ENCODE measurements around the gene ROPN1L.

DNA sequence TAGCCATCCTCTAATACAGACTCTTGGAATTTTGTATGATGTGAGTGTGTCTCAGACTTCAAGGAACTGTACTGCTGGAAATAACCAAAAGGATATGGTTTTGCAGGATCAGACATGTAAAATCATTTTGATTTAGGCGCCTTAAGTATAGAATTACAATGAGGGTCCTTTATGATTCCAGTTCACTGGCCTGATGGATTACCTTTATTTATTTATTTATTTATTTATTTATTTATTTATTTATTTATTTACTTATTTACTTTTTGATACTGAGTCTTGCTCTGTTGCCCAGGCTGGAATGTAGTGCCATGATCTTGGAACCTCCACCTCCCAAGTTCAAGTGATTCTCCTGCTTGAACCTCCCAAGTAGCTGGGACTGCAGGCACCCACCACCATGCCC, 37.9 kb upstream of the ROPN1L start:
- TF ChIP-seq, protein P1, sequence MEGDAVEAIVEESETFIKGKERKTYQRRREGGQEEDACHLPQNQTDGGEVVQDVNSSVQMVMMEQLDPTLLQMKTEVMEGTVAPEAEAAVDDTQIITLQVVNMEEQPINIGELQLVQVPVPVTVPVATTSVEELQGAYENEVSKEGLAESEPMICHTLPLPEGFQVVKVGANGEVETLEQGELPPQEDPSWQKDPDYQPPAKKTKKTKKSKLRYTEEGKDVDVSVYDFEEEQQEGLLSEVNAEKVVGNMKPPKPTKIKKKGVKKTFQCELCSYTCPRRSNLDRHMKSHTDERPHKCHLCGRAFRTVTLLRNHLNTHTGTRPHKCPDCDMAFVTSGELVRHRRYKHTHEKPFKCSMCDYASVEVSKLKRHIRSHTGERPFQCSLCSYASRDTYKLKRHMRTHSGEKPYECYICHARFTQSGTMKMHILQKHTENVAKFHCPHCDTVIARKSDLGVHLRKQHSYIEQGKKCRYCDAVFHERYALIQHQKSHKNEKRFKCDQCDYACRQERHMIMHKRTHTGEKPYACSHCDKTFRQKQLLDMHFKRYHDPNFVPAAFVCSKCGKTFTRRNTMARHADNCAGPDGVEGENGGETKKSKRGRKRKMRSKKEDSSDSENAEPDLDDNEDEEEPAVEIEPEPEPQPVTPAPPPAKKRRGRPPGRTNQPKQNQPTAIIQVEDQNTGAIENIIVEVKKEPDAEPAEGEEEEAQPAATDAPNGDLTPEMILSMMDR (IDR thresholded peaks at IDR 0.05) = no peak
- TF ChIP-seq POLR2A (IDR thresholded peaks at IDR 0.05) = no peak
- no peak for TF ChIP-seq POLR2AphosphoS5 (IDR thresholded peaks at IDR 0.05)
